GM19193 (cell line): ENCODE results near the gene CDK5RAP3.

Experiments
- POLR2A ChIP-seq: IDR thresholded peaks from 4 replicates; pipeline ENCODE4 v1.6.1; 2011; ENCODE audit not compliant: insufficient read depth, insufficient read length; ENCODE audit errors: extremely low read depth

CDK5RAP3 gene

DNA sequence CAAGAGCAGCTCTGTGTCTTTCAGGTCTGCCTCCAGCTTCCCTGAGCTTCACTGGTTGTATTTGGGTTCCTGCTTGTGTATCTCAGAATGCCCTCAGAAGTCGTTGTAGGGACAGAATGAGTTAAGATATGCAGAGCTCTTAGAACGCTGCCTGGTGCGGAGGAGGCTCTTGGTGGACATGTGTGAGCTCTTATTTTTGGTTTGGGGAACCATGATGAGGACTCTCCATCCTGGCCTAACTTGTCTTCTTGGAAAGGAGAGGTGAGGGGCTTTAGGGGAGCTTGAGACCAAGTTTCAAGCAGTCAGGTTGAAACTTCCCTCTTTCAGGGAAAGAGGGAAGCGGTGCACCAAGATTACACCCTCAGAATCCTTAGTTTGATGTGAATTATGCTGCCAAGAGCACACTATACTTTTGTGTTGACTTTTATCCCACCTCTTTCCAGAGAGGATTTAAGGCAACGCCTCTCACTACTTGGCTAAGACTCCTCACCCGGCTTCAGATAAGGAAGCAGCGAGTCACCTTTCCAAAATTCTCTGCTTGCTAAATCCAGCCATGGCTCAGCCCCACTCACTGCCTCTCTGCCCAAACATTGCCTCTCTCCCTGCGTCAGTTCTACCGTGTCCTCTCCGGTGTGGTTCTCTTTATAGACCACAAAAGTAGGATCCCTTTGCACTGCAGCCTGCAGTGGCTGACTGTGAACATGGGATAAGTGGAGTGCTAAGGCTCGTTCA is 12.7 kb downstream of the CDK5RAP3 start:
- no peak for TF ChIP-seq POLR2A

DNA sequence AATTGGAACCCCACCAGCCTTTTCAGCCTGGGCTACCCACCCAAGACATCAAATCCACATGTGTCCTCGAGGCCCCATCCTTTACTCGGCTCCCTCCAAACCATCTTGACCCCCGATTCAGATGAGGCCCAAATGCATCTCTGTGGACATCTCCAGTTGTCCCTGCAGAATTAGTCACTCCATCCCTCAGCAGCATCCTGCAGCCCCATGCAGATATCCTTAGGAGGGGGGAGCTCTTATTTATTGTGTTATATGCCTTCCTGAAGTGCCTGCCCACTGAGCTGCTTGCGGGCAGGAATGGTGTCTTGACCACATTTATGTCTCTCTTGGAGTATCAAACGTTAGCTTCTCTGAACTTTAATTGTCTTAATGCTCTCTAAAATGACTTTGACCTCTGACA is 15.6 kb downstream of the CDK5RAP3 start:
- no peak for TF ChIP-seq POLR2A

DNA sequence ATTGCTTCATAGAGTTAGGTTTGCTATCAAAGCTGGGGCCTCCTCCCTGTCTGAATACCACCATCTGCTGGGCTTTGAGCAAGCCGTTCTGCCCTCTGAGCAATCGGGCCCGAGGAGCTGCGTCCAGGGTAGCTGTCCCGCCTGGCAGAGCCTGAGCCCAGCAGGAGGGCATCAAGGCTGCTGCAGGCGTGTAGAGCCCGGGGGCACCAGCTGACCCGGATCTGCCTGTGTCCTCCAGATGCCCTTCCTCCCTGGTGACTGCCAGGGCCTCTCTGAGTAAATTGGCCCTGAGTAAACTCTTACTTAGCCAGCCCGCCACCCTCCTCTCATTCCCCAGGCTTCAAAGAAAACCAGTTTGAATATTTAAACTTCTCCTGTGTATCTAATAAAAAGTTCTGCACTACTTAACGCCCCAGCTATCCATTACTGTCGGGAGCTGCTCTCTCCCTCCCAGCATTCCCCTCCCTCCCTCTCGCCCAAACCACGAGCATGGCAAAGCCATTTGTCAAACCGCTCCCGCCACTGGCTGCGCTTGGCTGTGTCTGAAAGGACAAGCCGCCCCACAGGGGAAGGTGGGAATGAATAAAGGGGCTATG is 16.4 kb downstream of the CDK5RAP3 start:
- no peak for TF ChIP-seq POLR2A

DNA sequence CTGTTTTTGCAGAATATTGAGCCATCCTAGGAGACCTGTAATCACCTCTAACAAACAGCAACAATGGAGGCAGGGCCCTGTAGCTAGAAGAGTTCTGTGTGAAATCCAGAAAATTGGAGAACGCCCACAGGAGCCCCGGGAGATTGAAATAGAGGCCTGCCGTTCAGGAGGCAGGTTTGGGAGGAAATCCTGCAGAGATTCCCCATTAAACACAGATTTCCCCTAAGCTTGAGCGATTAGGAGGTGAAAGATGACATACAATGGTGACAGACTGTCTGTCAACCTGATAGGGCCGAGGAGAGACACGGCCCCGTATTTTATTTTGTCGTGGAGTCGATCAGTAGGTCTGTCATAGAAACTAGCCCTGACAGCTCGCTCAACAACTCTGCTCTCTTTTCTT is 18.2 kb downstream of the CDK5RAP3 start:
- TF ChIP-seq POLR2A = no peak

DNA sequence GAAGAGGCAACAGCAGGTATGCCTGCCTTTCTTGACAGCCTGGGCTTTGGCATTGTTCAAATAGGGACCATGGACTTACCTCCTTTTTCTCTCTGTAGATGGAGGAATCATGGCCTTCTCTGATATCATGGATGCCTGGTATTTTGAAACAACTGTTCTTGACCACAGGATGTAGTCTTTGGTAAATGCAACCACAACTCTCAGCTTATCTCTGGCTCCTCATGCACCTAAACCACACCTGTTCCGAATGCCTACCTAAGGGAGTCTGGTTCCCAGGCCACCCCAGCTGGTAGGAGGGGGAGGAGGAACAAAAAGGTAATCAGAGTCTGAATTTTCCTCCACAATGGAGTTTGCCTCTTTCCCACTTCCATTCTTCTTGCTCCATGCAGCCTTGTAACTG is 18.8 kb downstream of the CDK5RAP3 start:
- TF ChIP-seq POLR2A = no peak

DNA sequence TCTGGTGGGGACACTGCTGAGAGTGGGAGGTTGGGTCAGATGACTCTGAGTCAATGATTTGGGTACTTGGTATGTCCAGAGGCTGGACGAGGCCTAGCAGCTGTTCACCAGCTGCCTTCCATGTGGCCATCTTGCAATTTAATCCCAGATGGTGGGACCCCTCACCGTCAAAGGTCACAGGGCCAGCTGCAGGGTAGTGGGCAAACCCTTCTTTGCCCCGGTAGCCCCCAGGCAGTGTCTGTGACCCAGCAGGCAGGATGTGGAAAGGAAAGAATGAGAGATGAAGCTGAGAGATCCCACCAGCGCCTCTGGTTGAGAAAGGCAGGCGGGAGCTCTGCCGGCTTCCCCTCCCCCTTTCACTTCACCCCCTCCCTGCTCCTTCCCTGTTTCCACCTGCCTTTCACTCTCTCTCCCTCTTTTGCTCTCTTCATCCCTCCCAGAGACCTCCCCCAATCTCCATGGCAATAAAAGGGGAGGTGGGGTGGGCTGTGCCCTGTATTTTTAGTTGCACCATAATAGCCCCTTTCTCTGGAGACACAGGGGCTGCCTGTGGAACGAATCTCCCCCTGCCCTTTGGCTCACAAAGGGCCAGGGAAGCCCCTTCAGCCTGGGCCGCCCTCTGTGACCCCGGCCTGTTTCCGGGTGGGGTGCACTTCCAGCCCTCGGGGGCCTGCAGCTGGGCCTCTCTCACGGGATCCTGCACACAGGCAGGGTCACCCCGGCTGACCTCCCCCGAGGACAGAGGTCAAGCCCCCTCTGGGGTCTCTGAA is 20.2 kb downstream of the CDK5RAP3 start:
- TF ChIP-seq POLR2A = no peak

DNA sequence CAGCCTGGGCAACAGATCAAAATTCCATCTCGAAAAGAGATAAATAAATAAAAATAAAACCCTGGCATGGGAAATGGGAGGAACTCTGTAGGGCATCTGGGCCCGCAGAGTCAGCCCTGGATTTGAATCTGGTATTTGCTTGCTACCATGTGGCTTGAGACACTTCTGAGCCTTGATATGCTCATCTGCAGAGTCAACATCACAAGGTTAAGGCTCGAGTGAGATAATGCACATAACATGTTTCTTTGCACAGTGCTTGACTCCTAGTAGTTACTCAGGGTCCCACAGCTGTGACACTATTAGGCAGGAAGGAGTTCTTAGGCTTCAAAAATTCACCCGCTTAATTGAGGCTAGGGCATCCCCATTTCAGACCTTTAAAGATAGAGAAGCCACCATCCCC is 21.3 kb downstream of the CDK5RAP3 start:
- no peak for TF ChIP-seq POLR2A

DNA sequence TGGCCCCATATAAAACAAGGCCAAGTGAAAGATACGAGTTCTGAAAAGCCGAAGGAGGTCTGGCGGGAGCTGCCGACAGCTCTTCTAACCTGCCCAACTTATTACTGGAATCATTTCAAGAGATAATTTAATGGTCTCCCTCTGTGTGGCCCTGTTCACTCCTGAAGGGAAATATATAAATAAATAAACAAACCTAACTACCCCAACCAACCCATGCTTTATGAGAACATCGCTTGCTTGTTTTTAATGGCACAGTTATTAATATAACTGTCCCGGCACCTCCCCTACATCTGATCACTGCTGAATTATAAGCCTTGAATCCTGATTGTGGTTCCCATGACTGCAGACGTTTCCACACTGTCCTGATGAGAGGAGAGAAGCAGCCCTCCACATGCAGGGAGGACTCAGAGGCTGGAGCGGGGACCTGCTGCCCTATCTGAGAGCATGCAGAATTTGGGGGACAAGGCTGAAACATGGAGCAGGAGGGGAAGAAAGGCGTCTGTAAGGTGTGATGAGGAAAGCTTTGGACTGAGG is 22.2 kb downstream of the CDK5RAP3 start:
- no peak for TF ChIP-seq POLR2A

- TF ChIP-seq POLR2A = no peak
These were observed 23.1 kb downstream of the CDK5RAP3 start for GRCh38 chr17:47993964-47994363.

DNA sequence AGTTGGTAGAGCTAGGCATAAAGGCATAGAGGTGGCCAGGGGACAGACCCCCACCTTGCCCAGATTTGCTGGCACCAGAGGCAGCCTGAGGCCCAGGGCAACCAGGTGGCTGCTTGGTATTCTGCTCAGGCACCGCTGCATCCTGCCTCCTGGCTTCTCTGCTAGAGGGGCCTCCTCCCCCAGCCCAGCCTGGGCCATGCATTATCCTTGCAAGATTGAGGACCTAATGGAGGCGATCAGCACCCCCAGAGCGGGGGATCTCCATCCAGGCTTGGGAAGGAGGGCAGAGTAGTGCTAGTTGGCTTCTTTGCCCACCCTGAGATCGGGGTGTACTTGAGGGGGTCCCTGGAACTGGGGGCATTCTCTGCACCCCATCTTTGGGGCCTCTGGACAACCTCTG is 23.8 kb downstream of the CDK5RAP3 start:
- no peak for TF ChIP-seq POLR2A

DNA sequence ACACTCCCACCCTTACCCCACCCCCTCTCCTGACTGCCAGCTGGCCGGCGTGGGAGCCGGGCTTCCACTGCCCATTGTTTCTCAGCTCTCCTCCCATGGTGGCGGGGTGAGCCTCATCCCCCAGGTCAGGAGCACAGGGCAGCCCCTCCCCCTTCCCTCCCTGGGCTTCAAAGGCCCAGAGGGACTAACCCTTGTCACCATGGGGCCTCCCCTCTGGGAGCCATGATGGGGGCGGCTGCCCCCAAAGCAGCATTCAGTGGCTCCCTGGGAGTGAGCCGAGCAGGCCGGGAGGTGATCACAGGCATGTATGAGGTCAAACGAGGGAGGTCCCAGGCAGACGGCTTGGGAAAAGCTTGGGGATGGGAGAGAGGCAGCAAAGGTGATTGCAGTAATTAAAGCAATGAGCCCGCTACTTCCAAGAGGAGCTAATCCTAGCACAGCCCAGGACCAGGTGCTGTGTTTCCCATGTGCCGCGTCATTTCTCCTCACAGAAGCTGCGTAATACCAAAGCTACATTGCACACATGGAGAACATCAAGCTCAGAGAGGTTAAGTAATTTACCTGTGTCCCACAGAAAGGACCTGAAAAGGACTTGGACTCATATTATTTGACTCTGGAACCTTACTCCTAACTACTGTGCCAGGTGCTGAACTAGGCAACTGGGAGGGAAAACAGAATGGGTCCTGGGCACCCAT is 24.5 kb downstream of the CDK5RAP3 start:
- TF ChIP-seq POLR2A = no peak

GRCh38 chr17:47996201-47996600 is 25.3 kb downstream of the CDK5RAP3 start:
- TF ChIP-seq POLR2A = no peak

DNA sequence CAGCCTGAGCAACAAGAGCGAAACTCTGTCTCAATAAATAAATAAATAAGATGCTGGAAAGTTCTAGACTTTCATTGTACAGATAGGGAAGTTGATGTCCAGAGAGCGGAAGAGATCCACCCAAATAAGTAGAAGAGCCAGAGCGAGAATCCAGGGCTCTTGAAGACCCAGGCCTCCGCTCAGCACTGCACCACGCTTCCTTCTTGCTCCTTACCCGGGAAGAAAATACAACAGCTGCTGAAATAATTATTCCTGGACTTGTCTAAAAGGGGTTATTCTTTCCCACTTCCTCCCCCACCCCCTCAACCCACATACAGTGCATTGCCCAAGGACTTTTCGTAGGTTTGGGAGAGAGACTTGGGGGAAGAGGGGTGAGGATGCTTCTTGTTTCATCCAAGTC is 26.7 kb downstream of the CDK5RAP3 start:
- TF ChIP-seq POLR2A = no peak

DNA sequence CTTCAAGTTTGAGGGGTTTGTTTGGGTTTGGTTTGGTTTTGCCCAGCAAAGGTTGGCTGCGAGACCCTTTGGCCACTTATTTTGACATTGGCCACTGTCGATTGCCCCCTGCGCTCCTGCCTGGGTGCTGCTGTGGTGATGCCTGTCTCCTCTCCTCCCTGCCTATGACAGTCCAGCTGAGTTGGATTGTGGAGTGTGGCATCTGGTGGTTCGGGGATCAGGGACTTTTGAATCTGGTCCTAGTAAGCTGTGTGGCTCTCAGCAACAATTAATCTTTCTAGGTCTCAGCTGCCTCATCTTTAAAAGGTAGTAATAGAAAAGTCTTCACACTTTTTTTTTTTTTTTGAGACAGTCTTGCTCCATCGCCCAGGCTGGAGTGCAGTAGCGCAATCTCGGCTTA is 27.1 kb downstream of the CDK5RAP3 start:
- no peak for TF ChIP-seq POLR2A

- TF ChIP-seq POLR2A = no peak
These were observed 28.7 kb downstream of the CDK5RAP3 start for GRCh38 chr17:47999582-47999981.
